ENCODE data around the gene BCAS4. TPM values are rescaled to one million over a fixed set of nuclear protein-coding genes. Genes with fewer than 3 reads are reported as not detected.
A peak's percentile ranks its signal among the peaks of the same experiment; 100 is the strongest.

The BCAS4 gene
- total RNA-seq, 1 experiment from 2014 or later, result 29.9 TPM

GRCh38 chr20:50868509-50869495 is 73.9 kb downstream of the BCAS4 start:
- no peaks in the 10 kb centered on the region for H3K9me3 Mint-ChIP-seq (ENCODE audit: unreplicated experiment)
- no peaks in the 10 kb centered on the region for H3K27me3 Mint-ChIP-seq (ENCODE audit: insufficient read depth, unreplicated experiment)
- no peak for TF ChIP-seq CTCF (IDR thresholded peaks at IDR 0.05; ENCODE audit: insufficient read depth in 1 of 2, low read depth in 1 of 2, low read length in 1 of 2, severe bottlenecking in 1 of 2, unreplicated experiment in 1 of 2)
- CTCF ChIA-PET, result interaction anchor here (0.5 to 1.2 kb wide), 8 partner anchors 13 to 242 kb away, joined by 3 to 7 read pairs (median 6); partner anchors contain the start of genes ADNP and BCAS4
- H3K27ac Mint-ChIP-seq (ENCODE audit: unreplicated experiment), result peak overlapping the region; percentile 58
- H3K4me1 Mint-ChIP-seq (ENCODE audit: low read depth, unreplicated experiment), result peaks cover 11% of the 10 kb centered on the region
- H3K36me3 Mint-ChIP-seq (ENCODE audit: insufficient read depth, unreplicated experiment), result peaks cover 14% of the 10 kb centered on the region
- Histone ChIP-seq H3K9me3 (no peaks in the 10 kb centered on the region), H3K27me3 (replicated peaks; ENCODE audit: control insufficient read depth, insufficient read depth, low read length) (no peaks in the 10 kb centered on the region), H3K4me1 (peaks cover 11% of the 10 kb centered on the region), H3K36me3 (ENCODE audit: control insufficient read depth, insufficient read depth, low read length) (no peaks in the 10 kb centered on the region), H3K4me3 (ENCODE audit: low read depth, low read length) (no peak overlapping the region)
- peak; percentile 76 for DNase-seq
- BruUV-seq (replicated peaks), result no TSS peak
- H3K4me3 Mint-ChIP-seq (ENCODE audit: unreplicated experiment), result no peak overlapping the region
- intact Hi-C loops (cut with micrococcal nuclease; ENCODE audit: unreplicated experiment), result no loop called here
- POLR2A ChIA-PET, result interaction anchor here (0.7 to 1.1 kb wide), 4 partner anchors 27 to 90 kb away, joined by 3 to 4 read pairs (median 4); partner anchors contain the start of genes DPM1 and MOCS3

GRCh38 chr20:50870561-50871161 is 75.8 kb downstream of the BCAS4 start:
- POLR2A ChIA-PET, result no interaction called here
- no peaks in the 10 kb centered on the region for H3K27me3 Mint-ChIP-seq (ENCODE audit: insufficient read depth, unreplicated experiment)
- Histone ChIP-seq H3K36me3 (ENCODE audit: control insufficient read depth, insufficient read depth, low read length) (no peaks in the 10 kb centered on the region), H3K9me3 (no peaks in the 10 kb centered on the region), H3K27me3 (replicated peaks; ENCODE audit: control insufficient read depth, insufficient read depth, low read length) (no peaks in the 10 kb centered on the region), H3K4me3 (ENCODE audit: low read depth, low read length) (no peak overlapping the region), H3K4me1 (peaks cover 11% of the 10 kb centered on the region)
- TF ChIP-seq CTCF (IDR thresholded peaks at IDR 0.05; ENCODE audit: insufficient read depth in 1 of 2, low read depth in 1 of 2, low read length in 1 of 2, severe bottlenecking in 1 of 2, unreplicated experiment in 1 of 2), result no peak
- CTCF ChIA-PET, result no interaction called here
- peak in 1 of 2 experiments; percentile 81 for DNase-seq
- no peaks in the 10 kb centered on the region for H3K9me3 Mint-ChIP-seq (ENCODE audit: unreplicated experiment)
- no TSS peak for BruUV-seq (replicated peaks)
- H3K36me3 Mint-ChIP-seq (ENCODE audit: insufficient read depth, unreplicated experiment), result peaks cover 8% of the 10 kb centered on the region
- H3K27ac Mint-ChIP-seq (ENCODE audit: unreplicated experiment), result peak overlapping the region; percentile 15
- peaks cover 11% of the 10 kb centered on the region for H3K4me1 Mint-ChIP-seq (ENCODE audit: low read depth, unreplicated experiment)
- H3K4me3 Mint-ChIP-seq (ENCODE audit: unreplicated experiment), result peak overlapping the region; percentile 58
- intact Hi-C loops (cut with micrococcal nuclease; ENCODE audit: unreplicated experiment), result no loop called here

All from Caco-2 (cell line).